Testis (tissue), 2 donors: ENCODE results near the gene DNTTIP2.

Source experiments
- CTCF ChIP-seq, 3 experiments: fragments of 450-650 bp in 2 of 3; fragments of 200-600 bp in 1 of 3; sonication (generic) in 1 of 3; IDR thresholded peaks; one replicate each; pipeline ENCODE4 v1.5.1; 2016 to 2019; ENCODE audit warnings: antibody characterized with exemption in 3 of 3, mild to moderate bottlenecking in 2 of 3, moderate library complexity in 1 of 3
- POLR2A ChIP-seq: fragments of 450-650 bp; IDR thresholded peaks from one replicate; pipeline ENCODE4 v1.6.1; 2017; ENCODE audit warnings: antibody characterized with exemption, mild to moderate bottlenecking, moderate library complexity

- TF ChIP-seq CTCF (IDR thresholded peaks at IDR 0.05) (no peak), POLR2A (no peak)
Measured at GRCh38 chr1:93882269-93882668, 3.3 kb upstream of the DNTTIP2 start.
